HEK293 (cell line): ENCODE measurements around the gene PAPSS2.

ENCODE experiments used
- AEBP2 ChIP-seq: fragments of 450-650 bp; formaldehyde crosslinking; IDR thresholded peaks from 2 replicates; pipeline ENCODE4 v1.5.1; 2016; ENCODE audit warnings: missing biosample characterization, missing genetic modification characterization, borderline replicate concordance
- BCL11A ChIP-seq: fragments of 450-650 bp; formaldehyde crosslinking; IDR thresholded peaks from 2 replicates; pipeline ENCODE4 v1.5.1; 2016; ENCODE audit warnings: low read depth, missing biosample characterization, missing genetic modification characterization
- OSR2 ChIP-seq: fragments of 450-650 bp; formaldehyde crosslinking; IDR thresholded peaks from 2 replicates; pipeline ENCODE4 v1.5.1; 2016; ENCODE audit warnings: missing biosample characterization, missing genetic modification characterization
- OVOL3 ChIP-seq: fragments of 450-650 bp; formaldehyde crosslinking; IDR thresholded peaks from 2 replicates; pipeline ENCODE4 v1.5.1; 2016; ENCODE audit warnings: missing biosample characterization, missing genetic modification characterization
- SP7 ChIP-seq: fragments of 450-650 bp; formaldehyde crosslinking; IDR thresholded peaks from 2 replicates; pipeline ENCODE4 v1.5.1; 2016; ENCODE audit warnings: missing biosample characterization, missing genetic modification characterization
- TCF7L2 ChIP-seq: IDR thresholded peaks from 2 replicates; pipeline ENCODE4 v1.6.1; 2011; ENCODE audit warnings: low read depth, mild to moderate bottlenecking, inconsistent platforms, low read length, moderate library complexity, borderline replicate concordance
- YY1 ChIP-seq: fragments of 450-650 bp; formaldehyde crosslinking; IDR thresholded peaks from 2 replicates; pipeline ENCODE4 v1.5.1; 2018; ENCODE audit warnings: missing biosample characterization, missing genetic modification characterization
- YY2 ChIP-seq: fragments of 450-650 bp; formaldehyde crosslinking; IDR thresholded peaks from 2 replicates; pipeline ENCODE4 v1.5.1; 2016; ENCODE audit warnings: missing biosample characterization, missing genetic modification characterization
- ZNF211 ChIP-seq: fragments of 450-650 bp; formaldehyde crosslinking; IDR thresholded peaks from 2 replicates; pipeline ENCODE4 v1.5.1; 2016; ENCODE audit warnings: low read depth, missing biosample characterization, missing genetic modification characterization
- ZNF302 ChIP-seq: fragments of 450-650 bp; formaldehyde crosslinking; IDR thresholded peaks from 2 replicates; pipeline ENCODE4 v1.5.1; 2016; ENCODE audit warnings: missing biosample characterization, missing genetic modification characterization, low read depth
- ZNF423 ChIP-seq: fragments of 450-650 bp; formaldehyde crosslinking; IDR thresholded peaks from 2 replicates; pipeline ENCODE4 v1.5.1; 2016; ENCODE audit warnings: missing biosample characterization, missing genetic modification characterization
- ZNF549 ChIP-seq: fragments of 450-650 bp; IDR thresholded peaks from 2 replicates; pipeline ENCODE4 v1.5.1; 2018; ENCODE audit warnings: missing biosample characterization, missing genetic modification characterization, mild to moderate bottlenecking, inconsistent platforms, moderate library complexity
- ZNF561 ChIP-seq: fragments of 450-650 bp; IDR thresholded peaks from 2 replicates; pipeline ENCODE4 v1.5.1; 2018; ENCODE audit warnings: missing biosample characterization, missing genetic modification characterization, borderline replicate concordance
- ZNF629 ChIP-seq: fragments of 450-650 bp; formaldehyde crosslinking; IDR thresholded peaks from 2 replicates; pipeline ENCODE4 v1.5.1; 2017; ENCODE audit warnings: missing biosample characterization, missing genetic modification characterization
- ZNF658 ChIP-seq: fragments of 450-650 bp; formaldehyde crosslinking; IDR thresholded peaks from 2 replicates; pipeline ENCODE4; 2016; ENCODE audit warnings: missing biosample characterization, missing genetic modification characterization
- ZNF664 ChIP-seq: fragments of 450-650 bp; formaldehyde crosslinking; IDR thresholded peaks from 2 replicates; pipeline ENCODE4 v1.5.1; 2016; ENCODE audit warnings: missing biosample characterization, missing genetic modification characterization
- ZNF76 ChIP-seq: fragments of 450-650 bp; formaldehyde crosslinking; IDR thresholded peaks from 2 replicates; pipeline ENCODE4; 2016; ENCODE audit warnings: low read depth, missing biosample characterization, missing genetic modification characterization, borderline replicate concordance
- ZSCAN4 ChIP-seq: fragments of 450-650 bp; formaldehyde crosslinking; IDR thresholded peaks from 2 replicates; pipeline ENCODE4 v1.5.1; 2017; ENCODE audit warnings: missing biosample characterization, missing genetic modification characterization
- TF ChIP-seq, protein P1 (sequence below): fragments of 450-650 bp; formaldehyde crosslinking; IDR thresholded peaks from 2 replicates; pipeline ENCODE4 v1.5.1; 2016; ENCODE audit warnings: missing biosample characterization, missing genetic modification characterization
- TF ChIP-seq, protein P2 (sequence below): fragments of 450-650 bp; formaldehyde crosslinking; conservative IDR thresholded peaks from 2 replicates; pipeline ENCODE4 v1.5.1; 2016; ENCODE audit warnings: low read depth, missing biosample characterization, missing genetic modification characterization
- TF ChIP-seq, protein P3 (sequence below): fragments of 450-650 bp; formaldehyde crosslinking; IDR thresholded peaks from 2 replicates; pipeline ENCODE4 v1.5.1; 2017; ENCODE audit warnings: missing biosample characterization, missing genetic modification characterization
- TF ChIP-seq, protein P4 (sequence below): fragments of 450-650 bp; formaldehyde crosslinking; IDR thresholded peaks from 2 replicates; pipeline ENCODE4 v1.5.1; 2017; ENCODE audit warnings: missing biosample characterization, missing genetic modification characterization
- TF ChIP-seq, protein P5 (sequence below): fragments of 450-650 bp; formaldehyde crosslinking; IDR thresholded peaks from 2 replicates; pipeline ENCODE4 v1.5.1; 2016; ENCODE audit warnings: missing biosample characterization, missing genetic modification characterization

PAPSS2 gene

GRCh38 chr10:87761892-87762291 is 102.2 kb downstream of the PAPSS2 start (continued):
- TF ChIP-seq ZNF549 (tag by site-specific recombination) (no peak), SP7 (tag by site-specific recombination) (peak; percentile 97), ZNF423 (tag by site-specific recombination) (no peak), ZNF658 (tag by site-specific recombination) (no peak), OSR2 (tag by site-specific recombination) (peak; percentile 72; the same call in 1 of the 2 replicates), TCF7L2 (no peak), ZSCAN4 (0 out of 2 replicates have a peak, but pooled peaks have one; percentile 54), OVOL3 (tag by site-specific recombination) (peak; percentile 86; the same call in 1 of the 2 replicates), YY2 (tag by site-specific recombination) (no peak), ZNF302 (tag by site-specific recombination) (no peak), ZNF76 (tag by site-specific recombination) (0 out of 2 replicates have a peak, but pooled peaks have one; percentile 14), AEBP2 (tag by site-specific recombination) (no peak), BCL11A (peak; percentile 94), ZNF561 (peak; percentile 43; the same call in 1 of the 2 replicates), ZNF629 (tag by site-specific recombination) (peak; percentile 94), ZNF211 (tag by site-specific recombination) (no peak), ZNF664 (tag by site-specific recombination) (peak; percentile 82), YY1 (no peak)
- TF ChIP-seq, protein P1, sequence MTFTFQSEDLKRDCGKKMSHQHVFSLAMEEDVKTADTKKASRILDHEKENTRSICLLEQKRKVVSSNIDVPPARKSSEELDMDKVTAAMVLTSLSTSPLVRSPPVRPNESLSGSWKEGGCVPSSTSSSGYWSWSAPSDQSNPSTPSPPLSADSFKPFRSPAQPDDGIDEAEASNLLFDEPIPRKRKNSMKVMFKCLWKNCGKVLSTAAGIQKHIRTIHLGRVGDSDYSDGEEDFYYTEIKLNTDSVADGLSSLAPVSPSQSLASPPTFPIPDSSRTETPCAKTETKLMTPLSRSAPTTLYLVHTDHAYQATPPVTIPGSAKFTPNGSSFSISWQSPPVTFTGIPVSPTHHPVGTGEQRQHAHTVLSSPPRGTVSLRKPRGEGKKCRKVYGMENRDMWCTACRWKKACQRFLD (tag by site-specific recombination): no peak
- TF ChIP-seq, protein P2, sequence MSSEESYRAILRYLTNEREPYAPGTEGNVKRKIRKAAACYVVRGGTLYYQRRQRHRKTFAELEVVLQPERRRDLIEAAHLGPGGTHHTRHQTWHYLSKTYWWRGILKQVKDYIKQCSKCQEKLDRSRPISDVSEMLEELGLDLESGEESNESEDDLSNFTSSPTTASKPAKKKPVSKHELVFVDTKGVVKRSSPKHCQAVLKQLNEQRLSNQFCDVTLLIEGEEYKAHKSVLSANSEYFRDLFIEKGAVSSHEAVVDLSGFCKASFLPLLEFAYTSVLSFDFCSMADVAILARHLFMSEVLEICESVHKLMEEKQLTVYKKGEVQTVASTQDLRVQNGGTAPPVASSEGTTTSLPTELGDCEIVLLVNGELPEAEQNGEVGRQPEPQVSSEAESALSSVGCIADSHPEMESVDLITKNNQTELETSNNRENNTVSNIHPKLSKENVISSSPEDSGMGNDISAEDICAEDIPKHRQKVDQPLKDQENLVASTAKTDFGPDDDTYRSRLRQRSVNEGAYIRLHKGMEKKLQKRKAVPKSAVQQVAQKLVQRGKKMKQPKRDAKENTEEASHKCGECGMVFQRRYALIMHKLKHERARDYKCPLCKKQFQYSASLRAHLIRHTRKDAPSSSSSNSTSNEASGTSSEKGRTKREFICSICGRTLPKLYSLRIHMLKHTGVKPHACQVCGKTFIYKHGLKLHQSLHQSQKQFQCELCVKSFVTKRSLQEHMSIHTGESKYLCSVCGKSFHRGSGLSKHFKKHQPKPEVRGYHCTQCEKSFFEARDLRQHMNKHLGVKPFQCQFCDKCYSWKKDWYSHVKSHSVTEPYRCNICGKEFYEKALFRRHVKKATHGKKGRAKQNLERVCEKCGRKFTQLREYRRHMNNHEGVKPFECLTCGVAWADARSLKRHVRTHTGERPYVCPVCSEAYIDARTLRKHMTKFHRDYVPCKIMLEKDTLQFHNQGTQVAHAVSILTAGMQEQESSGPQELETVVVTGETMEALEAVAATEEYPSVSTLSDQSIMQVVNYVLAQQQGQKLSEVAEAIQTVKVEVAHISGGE: no peak
- TF ChIP-seq, protein P3, sequence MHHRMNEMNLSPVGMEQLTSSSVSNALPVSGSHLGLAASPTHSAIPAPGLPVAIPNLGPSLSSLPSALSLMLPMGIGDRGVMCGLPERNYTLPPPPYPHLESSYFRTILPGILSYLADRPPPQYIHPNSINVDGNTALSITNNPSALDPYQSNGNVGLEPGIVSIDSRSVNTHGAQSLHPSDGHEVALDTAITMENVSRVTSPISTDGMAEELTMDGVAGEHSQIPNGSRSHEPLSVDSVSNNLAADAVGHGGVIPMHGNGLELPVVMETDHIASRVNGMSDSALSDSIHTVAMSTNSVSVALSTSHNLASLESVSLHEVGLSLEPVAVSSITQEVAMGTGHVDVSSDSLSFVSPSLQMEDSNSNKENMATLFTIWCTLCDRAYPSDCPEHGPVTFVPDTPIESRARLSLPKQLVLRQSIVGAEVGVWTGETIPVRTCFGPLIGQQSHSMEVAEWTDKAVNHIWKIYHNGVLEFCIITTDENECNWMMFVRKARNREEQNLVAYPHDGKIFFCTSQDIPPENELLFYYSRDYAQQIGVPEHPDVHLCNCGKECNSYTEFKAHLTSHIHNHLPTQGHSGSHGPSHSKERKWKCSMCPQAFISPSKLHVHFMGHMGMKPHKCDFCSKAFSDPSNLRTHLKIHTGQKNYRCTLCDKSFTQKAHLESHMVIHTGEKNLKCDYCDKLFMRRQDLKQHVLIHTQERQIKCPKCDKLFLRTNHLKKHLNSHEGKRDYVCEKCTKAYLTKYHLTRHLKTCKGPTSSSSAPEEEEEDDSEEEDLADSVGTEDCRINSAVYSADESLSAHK: 0 out of 2 replicates have a peak, but pooled peaks have one; percentile 27
- TF ChIP-seq, protein P4, sequence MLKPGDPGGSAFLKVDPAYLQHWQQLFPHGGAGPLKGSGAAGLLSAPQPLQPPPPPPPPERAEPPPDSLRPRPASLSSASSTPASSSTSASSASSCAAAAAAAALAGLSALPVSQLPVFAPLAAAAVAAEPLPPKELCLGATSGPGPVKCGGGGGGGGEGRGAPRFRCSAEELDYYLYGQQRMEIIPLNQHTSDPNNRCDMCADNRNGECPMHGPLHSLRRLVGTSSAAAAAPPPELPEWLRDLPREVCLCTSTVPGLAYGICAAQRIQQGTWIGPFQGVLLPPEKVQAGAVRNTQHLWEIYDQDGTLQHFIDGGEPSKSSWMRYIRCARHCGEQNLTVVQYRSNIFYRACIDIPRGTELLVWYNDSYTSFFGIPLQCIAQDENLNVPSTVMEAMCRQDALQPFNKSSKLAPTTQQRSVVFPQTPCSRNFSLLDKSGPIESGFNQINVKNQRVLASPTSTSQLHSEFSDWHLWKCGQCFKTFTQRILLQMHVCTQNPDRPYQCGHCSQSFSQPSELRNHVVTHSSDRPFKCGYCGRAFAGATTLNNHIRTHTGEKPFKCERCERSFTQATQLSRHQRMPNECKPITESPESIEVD (tag by site-specific recombination): peak; percentile 91
- TF ChIP-seq, protein P5, sequence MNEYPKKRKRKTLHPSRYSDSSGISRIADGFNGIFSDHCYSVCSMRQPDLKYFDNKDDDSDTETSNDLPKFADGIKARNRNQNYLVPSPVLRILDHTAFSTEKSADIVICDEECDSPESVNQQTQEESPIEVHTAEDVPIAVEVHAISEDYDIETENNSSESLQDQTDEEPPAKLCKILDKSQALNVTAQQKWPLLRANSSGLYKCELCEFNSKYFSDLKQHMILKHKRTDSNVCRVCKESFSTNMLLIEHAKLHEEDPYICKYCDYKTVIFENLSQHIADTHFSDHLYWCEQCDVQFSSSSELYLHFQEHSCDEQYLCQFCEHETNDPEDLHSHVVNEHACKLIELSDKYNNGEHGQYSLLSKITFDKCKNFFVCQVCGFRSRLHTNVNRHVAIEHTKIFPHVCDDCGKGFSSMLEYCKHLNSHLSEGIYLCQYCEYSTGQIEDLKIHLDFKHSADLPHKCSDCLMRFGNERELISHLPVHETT (tag by site-specific recombination): peak; percentile 95
